ENCODE measurements around the gene KLF6. TPM values are rescaled to one million over a fixed set of nuclear protein-coding genes. Genes with fewer than 3 reads are reported as not detected.

Gene KLF6
- total and polyA plus RNA-seq, 5 donors from 2014 or later = 630 to 1,887 (median 680) TPM

DNA sequence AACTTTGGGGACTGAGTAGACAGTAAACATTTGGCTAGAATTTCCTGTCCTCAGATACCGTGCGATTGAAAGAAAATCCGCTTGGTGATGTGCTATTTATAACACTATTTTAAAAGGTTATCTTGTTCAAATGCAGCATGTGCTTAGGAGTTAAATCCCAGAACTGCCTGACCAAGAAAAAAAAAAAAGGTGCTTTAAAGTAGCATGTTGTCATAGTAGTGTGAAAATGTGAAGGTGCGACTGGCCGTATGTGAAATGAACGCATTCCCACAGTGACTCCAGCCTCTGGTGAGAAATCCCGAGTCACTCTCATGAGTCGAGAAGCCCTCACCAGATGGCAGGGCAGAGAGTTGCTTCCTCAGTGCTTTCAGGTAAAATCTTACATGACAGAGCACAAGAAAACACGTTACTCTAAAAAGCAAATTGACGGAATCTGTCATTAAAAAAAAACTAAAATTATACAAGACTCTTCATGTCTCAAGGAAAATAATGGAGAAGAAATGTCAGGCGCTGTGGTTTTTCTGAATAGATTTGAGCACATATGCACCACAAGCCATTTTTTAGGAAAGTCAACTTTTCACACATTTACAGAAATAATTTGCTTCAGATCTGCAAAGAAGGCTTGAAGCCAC lies 18.4 kb upstream of the KLF6 start:
- peaks cover 16 to 61% (median 48%) of the 10 kb centered on the region in 4 donors for H3K4me1 Mint-ChIP-seq
- DNase-seq (no peak), ATAC-seq (ENCODE audit: low read depth in 2 of 2) (no peak)
- Histone ChIP-seq H3K27ac (ENCODE audit: insufficient read depth, low read length, poor library complexity, severe bottlenecking) (peak overlapping the region; percentile 99), H3K36me3 (ENCODE audit: control insufficient read depth, insufficient read depth, low read length) (no peaks in the 10 kb centered on the region), H3K4me1 (ENCODE audit: control insufficient read depth, insufficient read depth, low read length, poor library complexity, severe bottlenecking) (peaks cover 64% of the 10 kb centered on the region), H3K4me3 (ENCODE audit: low read depth, low read length) (peak overlapping the region; percentile 70), H3K27me3 (ENCODE audit: control insufficient read depth, insufficient read depth, low read length) (no peaks in the 10 kb centered on the region), H3K9me3 (ENCODE audit: control insufficient read depth in 2 of 2, low read length in 2 of 2) (no peaks in the 10 kb centered on the region)
- no peaks in the 10 kb centered on the region for H3K27me3 Mint-ChIP-seq
- H3K36me3 Mint-ChIP-seq = no peaks in the 10 kb centered on the region
- H3K9me3 Mint-ChIP-seq = peaks cover 0 to 1% (median 0%) of the 10 kb centered on the region in 7 donors
- peak overlapping the region in 1 of 3 donors; percentile 99 for H3K27ac Mint-ChIP-seq
- H3K4me3 Mint-ChIP-seq = peak overlapping the region in 2 of 4 donors; percentile 34 to 59

GRCh38 chr10:3802526-3803265 lies 17.7 kb upstream of the KLF6 start:
- Histone ChIP-seq H3K4me3 (ENCODE audit: low read depth, low read length) (no peak overlapping the region), H3K9me3 (ENCODE audit: control insufficient read depth in 2 of 2, low read length in 2 of 2) (no peaks in the 10 kb centered on the region), H3K36me3 (ENCODE audit: control insufficient read depth, insufficient read depth, low read length) (no peaks in the 10 kb centered on the region), H3K27ac (ENCODE audit: insufficient read depth, low read length, poor library complexity, severe bottlenecking) (peak overlapping the region; percentile 99), H3K4me1 (ENCODE audit: control insufficient read depth, insufficient read depth, low read length, poor library complexity, severe bottlenecking) (peaks cover 58% of the 10 kb centered on the region), H3K27me3 (ENCODE audit: control insufficient read depth, insufficient read depth, low read length) (no peaks in the 10 kb centered on the region)
- peaks cover 0 to 1% (median 0%) of the 10 kb centered on the region in 7 donors for H3K9me3 Mint-ChIP-seq
- ATAC-seq (ENCODE audit: low read depth in 2 of 2) = no peak
- no peaks in the 10 kb centered on the region for H3K36me3 Mint-ChIP-seq
- no peak overlapping the region for H3K27ac Mint-ChIP-seq
- H3K4me3 Mint-ChIP-seq = no peak overlapping the region
- peaks cover 22 to 61% (median 45%) of the 10 kb centered on the region in 4 donors for H3K4me1 Mint-ChIP-seq
- DNase-seq = no peak
- no peaks in the 10 kb centered on the region for H3K27me3 Mint-ChIP-seq

DNA sequence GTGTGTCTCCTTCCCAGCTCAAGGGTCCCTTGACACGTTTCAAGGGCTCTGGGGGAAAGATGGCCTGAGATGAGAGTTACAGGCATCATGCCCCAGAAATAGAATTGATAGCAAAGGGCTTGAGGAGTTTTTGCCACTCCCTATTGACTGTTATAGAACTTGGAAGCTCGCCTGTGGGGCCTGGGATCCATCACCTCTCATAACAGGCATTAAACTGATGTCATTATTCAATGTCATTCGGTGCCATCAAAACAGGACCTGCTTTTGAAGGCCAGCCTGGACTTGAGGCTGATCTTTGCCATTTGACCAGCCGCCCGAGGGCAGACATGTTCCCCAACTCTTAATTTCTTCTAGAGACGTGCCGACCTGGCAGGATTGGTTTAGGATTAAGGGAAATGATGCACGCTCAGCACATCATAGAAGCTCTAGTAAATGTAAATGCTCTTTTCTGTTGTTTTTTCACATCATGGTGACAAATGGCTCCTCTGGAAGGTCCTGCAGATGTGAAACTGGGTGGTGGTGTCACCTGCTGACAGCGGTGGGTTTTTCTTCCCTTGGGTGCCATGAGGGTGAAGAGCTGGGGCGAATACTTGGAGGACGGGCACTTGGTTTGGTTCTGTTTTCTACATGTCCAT lies 16.7 kb upstream of the KLF6 start:
- peaks cover 24 to 51% (median 38%) of the 10 kb centered on the region in 4 donors for H3K4me1 Mint-ChIP-seq
- no peaks in the 10 kb centered on the region for H3K36me3 Mint-ChIP-seq
- no peak overlapping the region for H3K4me3 Mint-ChIP-seq
- no peaks in the 10 kb centered on the region for H3K27me3 Mint-ChIP-seq
- peaks cover 47% of the 10 kb centered on the region for H3K4me1 ChIP-seq (ENCODE audit: control insufficient read depth, insufficient read depth, low read length, poor library complexity, severe bottlenecking)
- peaks cover 0 to 1% (median 0%) of the 10 kb centered on the region in 7 donors for H3K9me3 Mint-ChIP-seq
- no peak for ATAC-seq (ENCODE audit: low read depth in 2 of 2)
- no peaks in the 10 kb centered on the region for H3K27me3 ChIP-seq (ENCODE audit: control insufficient read depth, insufficient read depth, low read length)
- no peak overlapping the region for H3K4me3 ChIP-seq (ENCODE audit: low read depth, low read length)
- peak overlapping the region in 2 of 3 donors; percentile 16 to 54 for H3K27ac Mint-ChIP-seq
- no peak overlapping the region for H3K27ac ChIP-seq (ENCODE audit: insufficient read depth, low read length, poor library complexity, severe bottlenecking)
- H3K9me3 ChIP-seq (ENCODE audit: control insufficient read depth in 2 of 2, low read length in 2 of 2) = no peaks in the 10 kb centered on the region
- DNase-seq = no peak
- H3K36me3 ChIP-seq (ENCODE audit: control insufficient read depth, insufficient read depth, low read length) = no peaks in the 10 kb centered on the region

DNA sequence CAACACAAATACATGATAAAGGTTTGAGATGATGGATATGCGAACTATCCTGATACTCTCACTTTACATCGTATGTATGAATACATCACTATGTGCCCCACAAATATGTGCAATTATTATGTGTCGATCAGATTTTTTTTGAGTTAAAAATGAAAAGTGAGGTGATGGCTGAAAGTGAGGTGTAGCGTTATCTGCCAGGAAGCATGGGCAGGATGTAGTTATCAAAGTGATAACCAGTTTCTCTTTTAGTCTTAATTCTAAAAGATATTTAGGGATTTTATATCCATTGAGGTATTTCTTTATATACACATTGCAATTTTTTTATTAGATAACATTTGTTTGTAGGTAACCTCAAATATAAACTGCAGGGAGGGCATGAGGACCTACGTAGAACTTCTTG lies 15.6 kb upstream of the KLF6 start:
- peak overlapping the region in 3 of 4 donors; percentile 26 to 45 (median 30) for H3K4me3 Mint-ChIP-seq
- Histone ChIP-seq H3K4me1 (ENCODE audit: control insufficient read depth, insufficient read depth, low read length, poor library complexity, severe bottlenecking) (peaks cover 36% of the 10 kb centered on the region), H3K9me3 (ENCODE audit: control insufficient read depth in 2 of 2, low read length in 2 of 2) (no peaks in the 10 kb centered on the region), H3K27me3 (ENCODE audit: control insufficient read depth, insufficient read depth, low read length) (no peaks in the 10 kb centered on the region), H3K27ac (ENCODE audit: insufficient read depth, low read length, poor library complexity, severe bottlenecking) (no peak overlapping the region), H3K4me3 (ENCODE audit: low read depth, low read length) (no peak overlapping the region), H3K36me3 (ENCODE audit: control insufficient read depth, insufficient read depth, low read length) (no peaks in the 10 kb centered on the region)
- ATAC-seq (ENCODE audit: low read depth in 2 of 2) (no peak), DNase-seq (peak in 1 of 3 donors; percentile 38)
- H3K4me1 Mint-ChIP-seq = peaks cover 24 to 40% (median 32%) of the 10 kb centered on the region in 4 donors
- no peaks in the 10 kb centered on the region for H3K36me3 Mint-ChIP-seq
- peaks cover 0 to 1% (median 0%) of the 10 kb centered on the region in 7 donors for H3K9me3 Mint-ChIP-seq
- no peaks in the 10 kb centered on the region for H3K27me3 Mint-ChIP-seq
- H3K27ac Mint-ChIP-seq = peak overlapping the region; percentile 65 to 79 (median 70)

DNA sequence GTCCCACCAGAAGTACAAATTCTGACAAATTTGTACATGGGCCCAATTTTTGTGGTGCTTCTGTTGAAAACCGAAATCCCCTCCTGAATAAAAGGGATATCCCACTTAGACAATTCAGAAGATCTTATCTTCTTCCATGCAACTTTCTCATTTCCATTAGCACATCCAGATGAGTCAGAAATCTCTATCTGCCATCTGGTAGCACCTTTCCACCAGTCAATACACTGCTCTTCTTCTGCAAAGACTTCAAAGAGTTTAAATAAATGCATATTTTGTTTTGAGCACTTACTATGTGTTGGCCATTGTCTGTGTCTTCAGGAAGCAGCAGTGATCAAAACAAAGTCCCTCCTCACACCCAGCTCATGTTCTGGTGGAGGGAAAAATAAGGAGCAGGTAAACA lies 12.7 kb upstream of the KLF6 start:
- Mint-ChIP-seq H3K27ac (peak overlapping the region in 2 of 3 donors; percentile 8 to 13), H3K27me3 (no peaks in the 10 kb centered on the region), H3K36me3 (no peaks in the 10 kb centered on the region), H3K9me3 (peaks cover 0 to 7% (median 0%) of the 10 kb centered on the region in 7 donors), H3K4me1 (peaks cover 12 to 24% (median 19%) of the 10 kb centered on the region in 4 donors), H3K4me3 (no peak overlapping the region)
- H3K27me3 ChIP-seq (ENCODE audit: control insufficient read depth, insufficient read depth, low read length) = no peaks in the 10 kb centered on the region
- peaks cover 11% of the 10 kb centered on the region for H3K4me1 ChIP-seq (ENCODE audit: control insufficient read depth, insufficient read depth, low read length, poor library complexity, severe bottlenecking)
- H3K9me3 ChIP-seq (ENCODE audit: control insufficient read depth in 2 of 2, low read length in 2 of 2) = no peaks in the 10 kb centered on the region
- ATAC-seq (ENCODE audit: low read depth in 2 of 2) = no peak
- H3K4me3 ChIP-seq (ENCODE audit: low read depth, low read length) = no peak overlapping the region
- DNase-seq = no peak
- H3K27ac ChIP-seq (ENCODE audit: insufficient read depth, low read length, poor library complexity, severe bottlenecking) = no peak overlapping the region
- no peaks in the 10 kb centered on the region for H3K36me3 ChIP-seq (ENCODE audit: control insufficient read depth, insufficient read depth, low read length)

- peaks cover 2% of the 10 kb centered on the region for H3K27me3 Mint-ChIP-seq
Observed at GRCh38 chr10:3793553-3793952, 8.5 kb upstream of the KLF6 start.

GRCh38 chr10:3792710-3793219 lies 7.8 kb upstream of the KLF6 start:
- no peaks in the 10 kb centered on the region for H3K27me3 ChIP-seq (ENCODE audit: control insufficient read depth, insufficient read depth, low read length)
- no peak overlapping the region for H3K27ac Mint-ChIP-seq
- H3K4me1 ChIP-seq (ENCODE audit: control insufficient read depth, insufficient read depth, low read length, poor library complexity, severe bottlenecking) = no peaks in the 10 kb centered on the region
- no peak overlapping the region for H3K27ac ChIP-seq (ENCODE audit: insufficient read depth, low read length, poor library complexity, severe bottlenecking)
- H3K27me3 Mint-ChIP-seq = peaks cover 5% of the 10 kb centered on the region
- H3K4me3 Mint-ChIP-seq = no peak overlapping the region
- DNase-seq = no peak
- peaks cover 0 to 7% of the 10 kb centered on the region in 2 experiments for H3K9me3 ChIP-seq (ENCODE audit: control insufficient read depth in 2 of 2, low read length in 2 of 2)
- H3K36me3 Mint-ChIP-seq = peaks cover 5% of the 10 kb centered on the region
- peaks cover 0 to 12% (median 0%) of the 10 kb centered on the region in 7 donors for H3K9me3 Mint-ChIP-seq
- H3K4me1 Mint-ChIP-seq = peaks cover 0 to 5% (median 2%) of the 10 kb centered on the region in 4 donors
- H3K4me3 ChIP-seq (ENCODE audit: low read depth, low read length) = no peak overlapping the region
- no peaks in the 10 kb centered on the region for H3K36me3 ChIP-seq (ENCODE audit: control insufficient read depth, insufficient read depth, low read length)
- ATAC-seq (ENCODE audit: low read depth in 2 of 2) = no peak

More at GRCh38 chr10:3793553-3793952, 8.5 kb upstream of the KLF6 start:
- Mint-ChIP-seq H3K4me1 (peaks cover 0 to 9% (median 8%) of the 10 kb centered on the region in 4 donors), H3K9me3 (peaks cover 0 to 12% (median 0%) of the 10 kb centered on the region in 7 donors), H3K36me3 (peaks cover 5% of the 10 kb centered on the region), H3K4me3 (no peak overlapping the region), H3K27ac (no peak overlapping the region)
- H3K4me3 ChIP-seq (ENCODE audit: low read depth, low read length) = no peak overlapping the region
- DNase-seq = no peak
- no peaks in the 10 kb centered on the region for H3K36me3 ChIP-seq (ENCODE audit: control insufficient read depth, insufficient read depth, low read length)
- H3K27ac ChIP-seq (ENCODE audit: insufficient read depth, low read length, poor library complexity, severe bottlenecking) = no peak overlapping the region
- no peak for ATAC-seq (ENCODE audit: low read depth in 2 of 2)
- peaks cover 0 to 7% of the 10 kb centered on the region in 2 experiments for H3K9me3 ChIP-seq (ENCODE audit: control insufficient read depth in 2 of 2, low read length in 2 of 2)
- H3K4me1 ChIP-seq (ENCODE audit: control insufficient read depth, insufficient read depth, low read length, poor library complexity, severe bottlenecking) = no peaks in the 10 kb centered on the region
- no peaks in the 10 kb centered on the region for H3K27me3 ChIP-seq (ENCODE audit: control insufficient read depth, insufficient read depth, low read length)
